ENCODE results near the gene LGALS9. TPM values are rescaled to one million over a fixed set of nuclear protein-coding genes. Genes with fewer than 3 reads are reported as not detected.
A peak's percentile ranks its signal among the peaks of the same experiment; 100 is the strongest.

LGALS9 gene
- total and polyA plus RNA-seq, 7 experiments from 2014 or later: 11.0 to 198 (median 15.0) TPM

GRCh38 chr17:27590864-27591263 is 40.1 kb upstream of the LGALS9 start:
- peaks cover 0 to 18% (median 5%) of the 10 kb centered on the region in 5 donors for H3K36me3 Mint-ChIP-seq
- ChIA-PET CTCF (no interaction called here), POLR2A (no interaction called here)
- Histone ChIP-seq H3K9me3 (ENCODE audit: control insufficient read depth in 2 of 3, low read length in 3 of 3) (no peaks in the 10 kb centered on the region), H3K4me3 (ENCODE audit: low read length) (no peak overlapping the region), H3K27me3 (ENCODE audit: control insufficient read depth in 2 of 2, insufficient read depth in 2 of 2, low read length in 2 of 2) (no peaks in the 10 kb centered on the region), H3K4me1 (ENCODE audit: control insufficient read depth in 2 of 2, insufficient read depth in 2 of 2, low read length in 2 of 2) (no peaks in the 10 kb centered on the region), H3K36me3 (ENCODE audit: control insufficient read depth in 2 of 3, insufficient read depth in 3 of 3, low read length in 3 of 3) (peaks cover 0 to 14% (median 0%) of the 10 kb centered on the region in 3 experiments), H3K27ac (ENCODE audit: low read depth, low read length) (no peak overlapping the region)
- no peaks in the 10 kb centered on the region for H3K27me3 Mint-ChIP-seq
- DNase-seq (no peak), ATAC-seq (no peak)
- H3K4me1 Mint-ChIP-seq: peaks cover 0 to 19% (median 0%) of the 10 kb centered on the region in 7 donors
- H3K4me3 Mint-ChIP-seq: no peak overlapping the region
- no peaks in the 10 kb centered on the region for H3K9me3 Mint-ChIP-seq
- intact Hi-C loops (cut with micrococcal nuclease): no loop called here
- no peak overlapping the region for H3K27ac Mint-ChIP-seq

GRCh38 chr17:27591986-27592385 is 39.0 kb upstream of the LGALS9 start:
- DNase-seq: no peak
- ATAC-seq: no peak
- H3K9me3 Mint-ChIP-seq: no peaks in the 10 kb centered on the region
- CTCF ChIA-PET: interaction anchor here (2.0 kb wide), 1 partner anchor 355 kb away, joined by 5 read pairs; no protein-coding TSS in a partner anchor
- intact Hi-C loops (cut with micrococcal nuclease): no loop called here
- peaks cover 0 to 20% (median 0%) of the 10 kb centered on the region in 7 donors for H3K4me1 Mint-ChIP-seq
- no peaks in the 10 kb centered on the region for H3K27me3 Mint-ChIP-seq
- POLR2A ChIA-PET: no interaction called here
- Histone ChIP-seq H3K27ac (ENCODE audit: low read depth, low read length) (no peak overlapping the region), H3K9me3 (ENCODE audit: control insufficient read depth in 2 of 3, low read length in 3 of 3) (no peaks in the 10 kb centered on the region), H3K36me3 (ENCODE audit: control insufficient read depth in 2 of 3, insufficient read depth in 3 of 3, low read length in 3 of 3) (peaks cover 0 to 14% (median 0%) of the 10 kb centered on the region in 3 experiments), H3K4me1 (ENCODE audit: control insufficient read depth in 2 of 2, insufficient read depth in 2 of 2, low read length in 2 of 2) (no peaks in the 10 kb centered on the region), H3K4me3 (ENCODE audit: low read length) (no peak overlapping the region), H3K27me3 (ENCODE audit: control insufficient read depth in 2 of 2, insufficient read depth in 2 of 2, low read length in 2 of 2) (no peaks in the 10 kb centered on the region)
- no peak overlapping the region for H3K27ac Mint-ChIP-seq
- peaks cover 0 to 20% (median 5%) of the 10 kb centered on the region in 5 donors for H3K36me3 Mint-ChIP-seq
- no peak overlapping the region for H3K4me3 Mint-ChIP-seq

- Histone ChIP-seq H3K36me3 (ENCODE audit: control insufficient read depth in 2 of 3, insufficient read depth in 3 of 3, low read length in 3 of 3) (peaks cover 0 to 22% (median 0%) of the 10 kb centered on the region in 3 experiments), H3K27ac (ENCODE audit: low read depth, low read length) (no peak overlapping the region), H3K4me3 (ENCODE audit: low read length) (no peak overlapping the region), H3K9me3 (ENCODE audit: control insufficient read depth in 2 of 3, low read length in 3 of 3) (no peaks in the 10 kb centered on the region), H3K4me1 (ENCODE audit: control insufficient read depth in 2 of 2, insufficient read depth in 2 of 2, low read length in 2 of 2) (no peaks in the 10 kb centered on the region), H3K27me3 (ENCODE audit: control insufficient read depth in 2 of 2, insufficient read depth in 2 of 2, low read length in 2 of 2) (no peaks in the 10 kb centered on the region)
- intact Hi-C loops (cut with micrococcal nuclease): no loop called here
- H3K4me3 Mint-ChIP-seq: no peak overlapping the region
- ChIA-PET POLR2A (no interaction called here), CTCF (interaction anchor here (0.7 to 2.0 kb wide), 2 partner anchors 10 to 356 kb away, joined by 3 to 5 read pairs; no protein-coding TSS in a partner anchor)
- DNase-seq (no peak), ATAC-seq (no peak)
- H3K27ac Mint-ChIP-seq: peak overlapping the region in 1 of 9 donors; percentile 29
- H3K36me3 Mint-ChIP-seq: peaks cover 0 to 20% (median 5%) of the 10 kb centered on the region in 5 donors
- no peaks in the 10 kb centered on the region for H3K9me3 Mint-ChIP-seq
- H3K27me3 Mint-ChIP-seq: no peaks in the 10 kb centered on the region
- peaks cover 0 to 20% (median 0%) of the 10 kb centered on the region in 7 donors for H3K4me1 Mint-ChIP-seq
Observed at GRCh38 chr17:27593232-27593856, 37.6 kb upstream of the LGALS9 start.

GRCh38 chr17:27593857-27594255 is 37.1 kb upstream of the LGALS9 start:
- Histone ChIP-seq H3K9me3 (ENCODE audit: control insufficient read depth in 2 of 3, low read length in 3 of 3) (no peaks in the 10 kb centered on the region), H3K27me3 (ENCODE audit: control insufficient read depth in 2 of 2, insufficient read depth in 2 of 2, low read length in 2 of 2) (no peaks in the 10 kb centered on the region), H3K4me1 (ENCODE audit: control insufficient read depth in 2 of 2, insufficient read depth in 2 of 2, low read length in 2 of 2) (no peaks in the 10 kb centered on the region), H3K27ac (ENCODE audit: low read depth, low read length) (no peak overlapping the region), H3K4me3 (ENCODE audit: low read length) (no peak overlapping the region), H3K36me3 (ENCODE audit: control insufficient read depth in 2 of 3, insufficient read depth in 3 of 3, low read length in 3 of 3) (peaks cover 0 to 26% (median 0%) of the 10 kb centered on the region in 3 experiments)
- CTCF ChIA-PET: interaction anchor here (2.0 kb wide), 1 partner anchor 357 kb away, joined by 5 read pairs; no protein-coding TSS in a partner anchor
- peaks cover 0 to 20% (median 0%) of the 10 kb centered on the region in 7 donors for H3K4me1 Mint-ChIP-seq
- no peaks in the 10 kb centered on the region for H3K9me3 Mint-ChIP-seq
- POLR2A ChIA-PET: no interaction called here
- H3K4me3 Mint-ChIP-seq: no peak overlapping the region
- peaks cover 0 to 20% (median 5%) of the 10 kb centered on the region in 5 donors for H3K36me3 Mint-ChIP-seq
- ATAC-seq (no peak), DNase-seq (no peak)
- no peaks in the 10 kb centered on the region for H3K27me3 Mint-ChIP-seq
- intact Hi-C loops (cut with micrococcal nuclease): no loop called here
- no peak overlapping the region for H3K27ac Mint-ChIP-seq

- CTCF ChIA-PET: interaction anchor here (0.7 to 12.1 kb wide), 6 partner anchors 12 to 357 kb away, joined by 3 to 178 read pairs (median 3); no protein-coding TSS in a partner anchor
- no peak for ATAC-seq
- no peak for DNase-seq
Observed at GRCh38 chr17:27595208-27595607, 35.8 kb upstream of the LGALS9 start.

GRCh38 chr17:27596096-27596495 is 34.9 kb upstream of the LGALS9 start:
- Histone ChIP-seq H3K4me1 (ENCODE audit: control insufficient read depth in 2 of 2, insufficient read depth in 2 of 2, low read length in 2 of 2) (no peaks in the 10 kb centered on the region), H3K27ac (ENCODE audit: low read depth, low read length) (no peak overlapping the region), H3K36me3 (ENCODE audit: control insufficient read depth in 2 of 3, insufficient read depth in 3 of 3, low read length in 3 of 3) (peaks cover 0 to 23% (median 0%) of the 10 kb centered on the region in 3 experiments), H3K9me3 (ENCODE audit: control insufficient read depth in 2 of 3, low read length in 3 of 3) (no peaks in the 10 kb centered on the region), H3K4me3 (ENCODE audit: low read length) (no peak overlapping the region), H3K27me3 (ENCODE audit: control insufficient read depth in 2 of 2, insufficient read depth in 2 of 2, low read length in 2 of 2) (no peaks in the 10 kb centered on the region)
- Mint-ChIP-seq H3K27ac (peak overlapping the region in 1 of 9 donors; percentile 78), H3K36me3 (peaks cover 0 to 19% (median 0%) of the 10 kb centered on the region in 5 donors), H3K4me3 (no peak overlapping the region), H3K9me3 (no peaks in the 10 kb centered on the region), H3K4me1 (peaks cover 0 to 28% (median 0%) of the 10 kb centered on the region in 7 donors), H3K27me3 (no peaks in the 10 kb centered on the region)
- DNase-seq: no peak
- intact Hi-C loops (cut with micrococcal nuclease): no loop called here
- ATAC-seq: no peak
- CTCF ChIA-PET: interaction anchor here (12.1 kb wide), 1 partner anchor 358 kb away, joined by 178 read pairs; no protein-coding TSS in a partner anchor
- POLR2A ChIA-PET: no interaction called here

More at GRCh38 chr17:27595208-27595607, 35.8 kb upstream of the LGALS9 start:
- no peaks in the 10 kb centered on the region for H3K9me3 Mint-ChIP-seq
- Histone ChIP-seq H3K27me3 (ENCODE audit: control insufficient read depth in 2 of 2, insufficient read depth in 2 of 2, low read length in 2 of 2) (no peaks in the 10 kb centered on the region), H3K27ac (ENCODE audit: low read depth, low read length) (no peak overlapping the region), H3K4me1 (ENCODE audit: control insufficient read depth in 2 of 2, insufficient read depth in 2 of 2, low read length in 2 of 2) (no peaks in the 10 kb centered on the region), H3K36me3 (ENCODE audit: control insufficient read depth in 2 of 3, insufficient read depth in 3 of 3, low read length in 3 of 3) (peaks cover 0 to 28% (median 0%) of the 10 kb centered on the region in 3 experiments), H3K9me3 (ENCODE audit: control insufficient read depth in 2 of 3, low read length in 3 of 3) (no peaks in the 10 kb centered on the region), H3K4me3 (ENCODE audit: low read length) (no peak overlapping the region)
- no peak overlapping the region for H3K4me3 Mint-ChIP-seq
- H3K27me3 Mint-ChIP-seq: no peaks in the 10 kb centered on the region
- peaks cover 0 to 18% (median 0%) of the 10 kb centered on the region in 5 donors for H3K36me3 Mint-ChIP-seq
- H3K4me1 Mint-ChIP-seq: peaks cover 0 to 24% (median 0%) of the 10 kb centered on the region in 7 donors
- H3K27ac Mint-ChIP-seq: peak overlapping the region in 1 of 9 donors; percentile 78
- POLR2A ChIA-PET: no interaction called here
- intact Hi-C loops (cut with micrococcal nuclease): no loop called here
